ENCODE measurements around the gene DPYD. TPM values are rescaled to one million over a fixed set of nuclear protein-coding genes. Genes with fewer than 3 reads are reported as not detected.

Gene DPYD
- total RNA-seq, 1 donor from 2014 or later: 9.2 TPM

DNA sequence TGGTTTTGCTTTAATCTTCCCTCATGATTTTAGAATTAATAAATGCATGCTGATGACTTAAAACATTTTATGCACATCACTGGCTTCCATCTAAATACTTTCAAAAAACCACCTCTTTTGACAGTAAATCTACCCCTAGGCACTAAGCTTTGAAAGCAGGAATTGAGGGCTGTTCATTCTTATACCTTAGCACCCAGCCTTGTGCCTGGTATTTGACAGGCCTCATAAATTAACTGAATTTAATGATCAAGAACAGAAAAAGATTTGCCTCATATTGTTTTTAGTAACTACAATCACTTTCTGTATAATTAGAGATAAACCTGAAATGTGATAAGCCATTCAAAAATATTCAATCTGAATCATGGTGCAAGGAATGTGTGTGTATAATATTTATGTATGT is 108.8 kb downstream of the DPYD start:
- intact Hi-C loops (cut with micrococcal nuclease): no loop called here

DNA sequence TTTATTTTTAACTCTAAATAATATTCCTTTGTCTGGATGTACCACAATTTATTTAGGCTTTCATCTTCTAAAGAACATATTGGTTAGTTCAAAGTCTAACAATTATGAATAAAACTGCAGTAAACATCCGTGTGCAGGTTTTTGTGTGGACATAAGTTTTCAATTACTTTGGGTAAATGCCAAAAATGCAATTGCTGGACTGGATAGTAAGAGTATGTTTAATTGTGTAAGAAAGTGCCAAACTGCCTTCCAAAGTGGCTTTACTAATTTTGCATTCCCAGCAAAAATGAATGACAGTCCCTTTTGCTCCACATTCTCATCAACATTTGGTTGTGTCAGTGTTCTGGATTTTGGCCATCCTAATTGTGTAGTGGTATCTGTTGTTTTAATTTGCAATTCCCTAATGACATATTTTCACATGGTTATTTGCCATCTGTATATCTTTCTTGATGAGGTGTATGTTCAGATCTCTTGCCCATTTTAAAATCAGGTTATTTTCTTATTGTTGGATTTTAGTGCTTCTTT is 113.8 kb downstream of the DPYD start:
- Histone ChIP-seq H3K4me1 (peaks cover 23% of the 10 kb centered on the region), H3K9me3 (replicated peaks) (no peaks in the 10 kb centered on the region), H3K36me3 (no peaks in the 10 kb centered on the region), H3K4me3 (no peak overlapping the region), H3K27ac (replicated peaks) (no peak overlapping the region), H3K27me3 (ENCODE audit: low read depth) (no peaks in the 10 kb centered on the region)
- TF ChIP-seq, protein P1, sequence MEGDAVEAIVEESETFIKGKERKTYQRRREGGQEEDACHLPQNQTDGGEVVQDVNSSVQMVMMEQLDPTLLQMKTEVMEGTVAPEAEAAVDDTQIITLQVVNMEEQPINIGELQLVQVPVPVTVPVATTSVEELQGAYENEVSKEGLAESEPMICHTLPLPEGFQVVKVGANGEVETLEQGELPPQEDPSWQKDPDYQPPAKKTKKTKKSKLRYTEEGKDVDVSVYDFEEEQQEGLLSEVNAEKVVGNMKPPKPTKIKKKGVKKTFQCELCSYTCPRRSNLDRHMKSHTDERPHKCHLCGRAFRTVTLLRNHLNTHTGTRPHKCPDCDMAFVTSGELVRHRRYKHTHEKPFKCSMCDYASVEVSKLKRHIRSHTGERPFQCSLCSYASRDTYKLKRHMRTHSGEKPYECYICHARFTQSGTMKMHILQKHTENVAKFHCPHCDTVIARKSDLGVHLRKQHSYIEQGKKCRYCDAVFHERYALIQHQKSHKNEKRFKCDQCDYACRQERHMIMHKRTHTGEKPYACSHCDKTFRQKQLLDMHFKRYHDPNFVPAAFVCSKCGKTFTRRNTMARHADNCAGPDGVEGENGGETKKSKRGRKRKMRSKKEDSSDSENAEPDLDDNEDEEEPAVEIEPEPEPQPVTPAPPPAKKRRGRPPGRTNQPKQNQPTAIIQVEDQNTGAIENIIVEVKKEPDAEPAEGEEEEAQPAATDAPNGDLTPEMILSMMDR (IDR thresholded peaks at IDR 0.05; ENCODE audit: borderline replicate concordance): no peak
- DNase-seq: no peak
- intact Hi-C loops (cut with micrococcal nuclease): no loop called here

More for the DNA sequence above, 108.8 kb downstream of the DPYD start:
- H3K27me3 ChIP-seq (ENCODE audit: low read depth): no peaks in the 10 kb centered on the region
- no peaks in the 10 kb centered on the region for H3K9me3 ChIP-seq (replicated peaks)
- DNase-seq: no peak
- peaks cover under 1% of the 10 kb centered on the region for H3K4me1 ChIP-seq
- TF ChIP-seq, protein P1 (IDR thresholded peaks at IDR 0.05; ENCODE audit: borderline replicate concordance): no peak
- H3K27ac ChIP-seq (replicated peaks): no peak overlapping the region
- H3K36me3 ChIP-seq: no peaks in the 10 kb centered on the region
- H3K4me3 ChIP-seq: no peak overlapping the region

DNA sequence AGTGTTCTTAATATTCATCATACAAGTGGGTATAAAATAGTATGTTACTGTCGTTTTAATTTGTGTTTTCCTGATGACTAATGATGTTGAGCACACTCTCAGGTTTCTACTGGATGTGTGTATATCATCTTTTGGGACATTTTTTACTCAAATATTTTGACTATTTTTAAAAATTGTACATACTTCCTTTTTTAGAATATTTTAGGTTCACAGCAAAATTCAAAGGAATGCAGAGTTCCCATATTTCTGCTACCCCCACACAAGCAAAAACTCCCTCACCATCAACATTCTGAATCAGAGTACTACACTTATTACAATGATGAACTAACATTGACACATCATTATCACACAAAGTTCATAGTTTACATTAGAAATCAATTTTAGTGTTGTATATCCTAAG is 114.5 kb downstream of the DPYD start:
- H3K36me3 ChIP-seq: no peaks in the 10 kb centered on the region
- TF ChIP-seq, protein P1 (IDR thresholded peaks at IDR 0.05; ENCODE audit: borderline replicate concordance): no peak
- no peak for DNase-seq
- H3K4me1 ChIP-seq: peaks cover 23% of the 10 kb centered on the region
- H3K27ac ChIP-seq (replicated peaks): no peak overlapping the region
- no peaks in the 10 kb centered on the region for H3K9me3 ChIP-seq (replicated peaks)
- H3K27me3 ChIP-seq (ENCODE audit: low read depth): no peaks in the 10 kb centered on the region
- intact Hi-C loops (cut with micrococcal nuclease): no loop called here
- no peak overlapping the region for H3K4me3 ChIP-seq

DNA sequence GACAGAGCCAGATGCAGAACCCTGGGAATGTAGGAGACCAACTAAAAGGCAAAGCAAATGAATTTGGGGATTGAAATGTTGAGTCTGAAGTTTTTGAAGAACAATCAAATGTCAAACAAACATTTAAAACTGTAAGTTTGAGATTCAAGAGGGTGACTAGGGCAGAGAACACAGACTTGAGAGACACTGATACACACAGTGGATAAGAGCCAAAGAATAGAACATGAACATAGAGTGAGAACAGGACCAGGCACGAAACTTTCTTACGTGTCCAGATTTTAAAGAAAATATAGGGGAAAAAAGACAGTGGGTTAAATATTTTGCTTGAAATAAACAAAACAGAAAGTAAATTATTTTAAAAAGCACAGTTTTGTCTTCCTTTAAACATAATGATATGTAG is 115.7 kb downstream of the DPYD start:
- Histone ChIP-seq H3K27me3 (ENCODE audit: low read depth) (no peaks in the 10 kb centered on the region), H3K4me3 (no peak overlapping the region), H3K36me3 (no peaks in the 10 kb centered on the region), H3K4me1 (peaks cover 23% of the 10 kb centered on the region), H3K9me3 (replicated peaks) (no peaks in the 10 kb centered on the region), H3K27ac (replicated peaks) (no peak overlapping the region)
- DNase-seq: no peak
- intact Hi-C loops (cut with micrococcal nuclease): no loop called here
- TF ChIP-seq, protein P1 (IDR thresholded peaks at IDR 0.05; ENCODE audit: borderline replicate concordance): no peak

DNA sequence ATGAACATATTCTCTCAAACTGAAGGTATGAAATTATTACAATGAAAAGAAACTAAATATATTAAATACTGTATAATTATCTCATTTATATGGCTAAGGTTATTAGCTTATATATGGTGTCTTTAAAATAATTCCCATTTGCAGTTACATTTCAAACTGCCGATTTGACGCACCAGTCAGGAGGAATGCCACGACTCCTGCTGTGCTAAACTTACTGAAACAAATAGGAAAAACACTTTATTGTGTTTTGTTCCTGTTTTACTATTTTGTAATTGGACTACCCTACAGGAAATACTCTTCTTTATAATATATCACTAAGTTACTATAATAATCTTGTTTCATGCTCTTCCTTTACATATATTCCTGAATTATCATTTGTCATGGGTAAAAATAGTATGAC is 117.8 kb downstream of the DPYD start:
- H3K9me3 ChIP-seq (replicated peaks): no peaks in the 10 kb centered on the region
- TF ChIP-seq, protein P1 (IDR thresholded peaks at IDR 0.05; ENCODE audit: borderline replicate concordance): no peak
- peaks cover 24% of the 10 kb centered on the region for H3K4me1 ChIP-seq
- H3K36me3 ChIP-seq: no peaks in the 10 kb centered on the region
- no peak overlapping the region for H3K27ac ChIP-seq (replicated peaks)
- no peak overlapping the region for H3K4me3 ChIP-seq
- DNase-seq: no peak
- no peaks in the 10 kb centered on the region for H3K27me3 ChIP-seq (ENCODE audit: low read depth)
- intact Hi-C loops (cut with micrococcal nuclease): no loop called here
